PC-3 (cell line): ENCODE data around the gene LANCL2. TPM values are rescaled to one million over a fixed set of nuclear protein-coding genes. Genes with fewer than 3 reads are reported as not detected.

Experiments
- ATAC-seq: fragments of 200-7000 bp; cut with Tn5 transposase; 2 replicates; pipeline ENCODE4 v1.9.1; 2020; ENCODE audit warnings: mild to moderate bottlenecking, moderate library complexity
- BruUV-seq: library from RNA; stranded (reverse); fragments of 400-500 nt; replicated peaks from 2 replicates; lab custom pipeline; 2021; lab: Mats Ljungman, UMichigan
- CTCF ChIA-PET: fragments of 300-600 bp; sonication (Branson Sonifier 250); formaldehyde crosslinking; loops from one replicate; lab custom pipeline; 2022; ENCODE audit warnings: antibody characterized with exemption; lab: Charles Lee
- POLR2A ChIA-PET: fragments of 300-600 bp; sonication (Branson Sonifier 250); formaldehyde crosslinking; loops from one replicate; lab custom pipeline; 2022; ENCODE audit warnings: antibody characterized with exemption; ENCODE audit not compliant: unreplicated experiment; lab: Charles Lee
- DNase-seq: peaks from one replicate; pipeline ENCODE4 v3.0.0-alpha.2; 2015
- H2AFZ ChIP-seq: fragments of 300-600 bp; sonication (generic); 2 replicates; pipeline ENCODE4 v1.6.0; 2016; ENCODE audit warnings: antibody characterized with exemption, low read length
- H3F3A ChIP-seq: fragments of 300-600 bp; sonication (generic); one replicate; pipeline ENCODE4 v1.6.0; 2017; ENCODE audit warnings: antibody characterized with exemption, low read length, control low read depth, mild to moderate bottlenecking; ENCODE audit not compliant: unreplicated experiment
- H3K27ac ChIP-seq: fragments of 300-600 bp; sonication (generic); 2 replicates; pipeline ENCODE4 v1.5.1; 2016; ENCODE audit warnings: mild to moderate bottlenecking, low read length
- H3K27me3 ChIP-seq: fragments of 300-600 bp; sonication (generic); 2 replicates; pipeline ENCODE4 v1.6.1; 2016; ENCODE audit warnings: low read length, mixed read lengths
- H3K36me3 ChIP-seq: fragments of 300-600 bp; sonication (generic); 2 replicates; pipeline ENCODE4 v1.6.1; 2016; ENCODE audit warnings: low read depth, mixed run types, low read length, mixed read lengths
- H3K4me1 ChIP-seq: fragments of 300-600 bp; sonication (generic); 2 replicates; pipeline ENCODE4 v1.5.1; 2016; ENCODE audit warnings: low read length; ENCODE audit not compliant: insufficient read depth
- H3K4me2 ChIP-seq: fragments of 300-600 bp; sonication (generic); 2 replicates; pipeline ENCODE4 v1.6.0; 2016; ENCODE audit warnings: low read length
- H3K4me3 ChIP-seq: fragments of 300-600 bp; sonication (generic); 2 replicates; pipeline ENCODE4 v1.5.1; 2016; ENCODE audit warnings: mild to moderate bottlenecking, low read length, mixed read lengths
- H3K79me2 ChIP-seq: fragments of 300-600 bp; sonication (generic); 2 replicates; pipeline ENCODE4 v1.6.1; 2017; ENCODE audit warnings: low read length, mixed read lengths
- H3K9ac ChIP-seq: fragments of 300-600 bp; sonication (generic); 2 replicates; pipeline ENCODE4 v1.6.0; 2016; ENCODE audit warnings: mild to moderate bottlenecking, low read length
- H3K9me2 ChIP-seq: fragments of 300-600 bp; sonication (generic); replicated peaks from 2 replicates; pipeline ENCODE4 v1.6.1; 2016; ENCODE audit warnings: mixed run types, low read length, mixed read lengths
- H3K9me3 ChIP-seq: fragments of 300-600 bp; sonication (generic); 2 replicates; pipeline ENCODE4 v1.6.1; 2016; ENCODE audit warnings: low read length, mixed read lengths
- H4K20me1 ChIP-seq: fragments of 300-600 bp; sonication (generic); 2 replicates; pipeline ENCODE4 v1.6.1; 2016; ENCODE audit warnings: low read length, mixed read lengths
- CTCF ChIP-seq: fragments of 300-600 bp; sonication (generic); conservative IDR thresholded peaks from 2 replicates; pipeline ENCODE4 v1.5.1; 2017; ENCODE audit warnings: antibody characterized with exemption, low read depth, mild to moderate bottlenecking, low read length
- EZH2 ChIP-seq: fragments of 300-600 bp; sonication (generic); IDR thresholded peaks from one replicate; pipeline ENCODE4 v1.6.1; 2017; ENCODE audit warnings: antibody characterized with exemption, mild to moderate bottlenecking, low read length; ENCODE audit not compliant: unreplicated experiment
- EZH2phosphoT487 ChIP-seq: fragments of 300-600 bp; sonication (generic); IDR thresholded peaks from 2 replicates; pipeline ENCODE4 v1.6.1; 2018; ENCODE audit warnings: mild to moderate bottlenecking, antibody characterized with exemption, low read length, borderline replicate concordance
- intact Hi-C: fragments of 100-400 bp; cut with micrococcal nuclease; formaldehyde crosslinking; loops from 2 replicates; pipeline ENCODE4 v1.9.0; 2023
- total RNA-seq: library from RNA; depleted of rRNA; stranded (reverse); fragments of >200 nt; gene quantifications from 2 replicates; pipeline ENCODE4 v1.2.3, GENCODE V29; 2014

The LANCL2 gene
- total RNA-seq, 1 experiment from 2014 or later = 12.7 TPM

- H4K20me1 ChIP-seq = no peaks in the 10 kb centered on the region
- H3K4me3 ChIP-seq = no peak overlapping the region
- no peak overlapping the region for H3K27ac ChIP-seq
- H3K27me3 ChIP-seq = no peaks in the 10 kb centered on the region
- BruUV-seq = no TSS peak
- no peaks in the 10 kb centered on the region for H3K9me2 ChIP-seq
- POLR2A ChIA-PET = no interaction called here
- H3K9me3 ChIP-seq = no peaks in the 10 kb centered on the region
- no peaks in the 10 kb centered on the region for H3K4me1 ChIP-seq
- no peak overlapping the region for H3K9ac ChIP-seq
- no peaks in the 10 kb centered on the region for H3K79me2 ChIP-seq
- CTCF ChIA-PET = interaction anchor here (0.6 to 1.1 kb wide), 2 partner anchors 26 to 129 kb away, joined by 3 to 6 read pairs; no protein-coding TSS in a partner anchor
- no peak overlapping the region for H3K4me2 ChIP-seq
- H2AFZ ChIP-seq = no peak overlapping the region
- no peak for ATAC-seq
- intact Hi-C loops = no loop called here
- DNase-seq = no peak
- no peak for TF ChIP-seq EZH2
- TF ChIP-seq CTCF = no peak
- TF ChIP-seq EZH2phosphoT487 = no peak
- no peaks in the 10 kb centered on the region for H3K36me3 ChIP-seq
- no peaks in the 10 kb centered on the region for H3F3A ChIP-seq
These were observed 67.4 kb downstream of the LANCL2 start for GRCh38 chr7:55432506-55432905.

GRCh38 chr7:55432939-55433784 lies 68.0 kb downstream of the LANCL2 start:
- Histone ChIP-seq H3K27ac (no peak overlapping the region), H3K27me3 (no peaks in the 10 kb centered on the region), H3K4me2 (no peak overlapping the region), H3K9me2 (no peaks in the 10 kb centered on the region), H3F3A (no peaks in the 10 kb centered on the region), H3K4me3 (no peak overlapping the region), H3K9me3 (no peaks in the 10 kb centered on the region), H3K9ac (no peak overlapping the region), H2AFZ (no peak overlapping the region), H4K20me1 (no peaks in the 10 kb centered on the region), H3K4me1 (peaks cover under 1% of the 10 kb centered on the region; the same call in 1 of the 2 replicates), H3K36me3 (no peaks in the 10 kb centered on the region), H3K79me2 (no peaks in the 10 kb centered on the region)
- POLR2A ChIA-PET = no interaction called here
- intact Hi-C loops = loop anchor here (1.0 kb wide), 3 partner anchors 46 to 165 kb away; no protein-coding TSS in a partner anchor
- peak; percentile 66 for DNase-seq
- CTCF ChIA-PET = interaction anchor here (0.6 to 1.1 kb wide), 3 partner anchors 25 to 165 kb away, joined by 3 to 6 read pairs (median 4); no protein-coding TSS in a partner anchor
- peak; percentile 89 for ATAC-seq
- no TSS peak for BruUV-seq
- no peak for TF ChIP-seq EZH2
- TF ChIP-seq CTCF = peak; percentile 75

- Histone ChIP-seq H2AFZ (no peak overlapping the region), H3K27ac (no peak overlapping the region), H3K27me3 (no peaks in the 10 kb centered on the region), H3F3A (no peaks in the 10 kb centered on the region), H3K9me3 (no peaks in the 10 kb centered on the region), H3K9me2 (no peaks in the 10 kb centered on the region), H3K79me2 (no peaks in the 10 kb centered on the region), H4K20me1 (no peaks in the 10 kb centered on the region), H3K4me2 (no peak overlapping the region), H3K9ac (no peak overlapping the region), H3K4me3 (no peak overlapping the region), H3K36me3 (no peaks in the 10 kb centered on the region), H3K4me1 (peaks cover 18% of the 10 kb centered on the region)
- DNase-seq = no peak
- TF ChIP-seq EZH2 (no peak), EZH2phosphoT487 (no peak), CTCF (no peak)
- ChIA-PET POLR2A (no interaction called here), CTCF (no interaction called here)
- intact Hi-C loops = no loop called here
- no TSS peak for BruUV-seq
- ATAC-seq = no peak
These were observed 70.3 kb downstream of the LANCL2 start for GRCh38 chr7:55435466-55435865.
